Measurements from ENCODE around the gene SPTBN1.

SPTBN1 gene

DNA sequence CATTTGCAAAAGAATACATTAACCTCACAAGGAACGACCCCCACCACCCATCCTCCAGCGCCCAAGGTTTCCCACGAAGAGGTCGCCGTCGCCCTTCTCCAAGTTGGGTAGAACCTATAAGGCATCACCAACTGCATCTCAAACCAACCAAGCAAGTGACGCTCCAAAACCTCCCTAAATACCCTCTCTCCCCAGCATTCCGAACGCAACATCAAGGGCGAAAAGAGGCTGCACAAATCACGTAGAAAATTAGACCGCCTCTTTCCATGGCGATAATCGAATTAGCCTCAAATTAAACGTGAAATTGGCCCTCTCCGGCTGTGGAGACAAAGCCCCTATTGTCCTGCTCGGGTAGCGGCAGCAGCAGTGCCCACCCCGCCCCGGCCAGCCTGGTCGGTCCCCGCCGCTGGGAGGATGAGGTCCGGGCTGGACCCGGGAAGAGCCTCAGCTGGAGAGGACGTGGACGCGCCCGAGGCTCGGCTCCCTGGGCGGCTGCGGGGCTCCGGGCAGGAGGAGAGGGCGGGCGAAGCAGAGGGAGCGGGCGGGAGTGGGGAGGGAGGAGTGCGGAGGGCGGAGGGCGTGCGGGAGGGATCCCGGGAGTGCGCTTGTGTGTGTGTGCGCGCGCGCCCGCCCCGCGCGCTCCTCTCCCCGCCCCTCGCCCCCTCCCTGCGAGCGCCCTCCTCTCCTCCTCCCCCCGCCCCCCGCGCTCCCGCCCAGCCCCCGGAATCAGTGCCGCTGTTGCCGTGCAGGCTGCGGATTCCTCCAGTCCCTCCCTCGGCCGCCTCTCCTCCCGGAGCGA is at the start of gene SPTBN1:
SPTBN1 (plus strand) TSS at position 765 of the 799 bp plus-strand sequence. CDS start 70,092 bp downstream, outside the sequence.
- DNase-seq (ENCODE audit: low read depth in 3 of 3), result peak in 1 of 3 donors; percentile 25

DNA sequence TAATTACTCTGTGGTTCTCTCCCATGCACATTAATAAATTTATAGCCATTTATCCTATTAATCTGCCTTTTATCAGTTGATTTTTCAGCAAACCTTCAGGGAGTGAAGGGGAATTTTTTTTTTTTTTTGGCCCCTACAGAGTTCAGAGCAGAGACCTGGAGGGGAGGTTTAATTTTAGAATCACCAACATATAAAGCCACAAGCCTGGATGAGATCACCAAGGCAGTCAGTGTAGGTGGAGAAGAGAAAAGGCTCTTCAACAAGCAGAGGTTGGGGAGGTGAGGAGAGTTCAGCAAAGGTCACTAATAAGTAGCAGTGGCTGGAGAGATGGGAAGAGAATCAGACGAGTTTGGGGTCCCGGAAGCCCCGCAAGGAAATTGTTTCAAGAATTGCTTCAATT is 48.4 kb upstream of the SPTBN1 start:
- DNase-seq (ENCODE audit: low read depth in 3 of 3), result no peak

DNA sequence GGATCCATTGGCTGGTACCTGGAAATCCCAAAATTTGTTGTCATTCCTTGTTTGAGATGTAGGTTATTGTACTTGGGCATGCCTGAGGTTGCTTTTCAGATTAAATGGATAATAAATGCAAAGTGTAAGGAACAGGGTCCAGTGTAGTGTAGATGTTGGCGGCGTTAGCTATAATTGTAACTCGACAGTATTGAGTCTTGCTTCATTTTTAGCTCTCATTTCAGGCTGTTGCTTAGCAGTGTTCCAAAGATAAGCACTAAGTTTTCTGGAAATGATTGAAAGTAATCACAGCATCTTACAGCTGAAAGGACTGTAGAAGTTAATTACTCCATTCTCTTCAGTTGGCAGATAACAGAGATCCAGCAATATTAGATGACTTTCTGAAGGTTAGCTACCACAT is 47.8 kb upstream of the SPTBN1 start:
- no peak for DNase-seq (ENCODE audit: low read depth in 3 of 3)

DNA sequence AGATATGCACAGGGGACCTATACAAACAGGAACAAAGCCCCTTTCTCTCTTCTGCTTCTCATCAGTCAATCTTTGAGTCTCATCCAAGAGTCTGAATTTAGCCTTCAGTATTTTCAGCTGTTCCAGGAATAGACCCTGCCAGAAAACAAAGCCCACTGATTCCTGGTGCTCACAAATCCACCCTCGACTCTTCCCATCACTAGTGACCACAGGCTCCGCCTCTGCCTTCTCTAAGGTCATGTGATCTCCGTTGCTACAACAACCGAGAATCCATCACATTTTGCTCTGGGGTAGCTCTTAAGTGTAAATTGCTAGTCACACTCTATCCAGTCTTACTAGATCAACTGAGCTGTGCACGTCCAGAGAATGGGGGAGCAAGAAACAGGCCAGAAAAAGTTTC is 46.4 kb upstream of the SPTBN1 start:
- no peak for DNase-seq (ENCODE audit: low read depth in 3 of 3)

DNA sequence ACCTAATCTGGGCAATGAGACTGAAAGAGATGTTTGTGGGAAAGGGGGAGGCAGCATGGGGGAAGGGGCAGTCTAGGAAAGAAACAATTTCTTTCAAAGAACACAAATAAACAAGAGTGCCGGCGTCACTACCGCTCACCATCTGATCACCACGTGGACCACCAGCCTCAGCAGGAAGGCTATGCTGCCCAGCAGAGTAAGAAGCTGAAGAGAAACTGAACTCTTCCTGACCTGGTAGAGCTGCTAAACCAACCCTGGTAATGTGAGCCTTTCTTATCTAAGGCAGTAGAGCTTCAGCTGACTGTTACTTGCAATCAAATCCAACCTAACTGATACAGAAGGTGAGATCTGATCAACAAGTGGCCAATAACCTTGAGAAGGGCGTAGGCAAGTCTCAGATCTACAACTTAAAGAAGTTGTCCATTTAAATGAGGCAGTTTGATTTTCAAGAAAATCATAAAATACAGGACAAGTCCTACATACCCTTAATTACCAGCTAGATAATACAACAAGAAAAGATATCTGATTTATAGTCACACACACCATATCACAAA is 44.2 kb upstream of the SPTBN1 start:
- no peak for DNase-seq (ENCODE audit: low read depth in 3 of 3)

DNA sequence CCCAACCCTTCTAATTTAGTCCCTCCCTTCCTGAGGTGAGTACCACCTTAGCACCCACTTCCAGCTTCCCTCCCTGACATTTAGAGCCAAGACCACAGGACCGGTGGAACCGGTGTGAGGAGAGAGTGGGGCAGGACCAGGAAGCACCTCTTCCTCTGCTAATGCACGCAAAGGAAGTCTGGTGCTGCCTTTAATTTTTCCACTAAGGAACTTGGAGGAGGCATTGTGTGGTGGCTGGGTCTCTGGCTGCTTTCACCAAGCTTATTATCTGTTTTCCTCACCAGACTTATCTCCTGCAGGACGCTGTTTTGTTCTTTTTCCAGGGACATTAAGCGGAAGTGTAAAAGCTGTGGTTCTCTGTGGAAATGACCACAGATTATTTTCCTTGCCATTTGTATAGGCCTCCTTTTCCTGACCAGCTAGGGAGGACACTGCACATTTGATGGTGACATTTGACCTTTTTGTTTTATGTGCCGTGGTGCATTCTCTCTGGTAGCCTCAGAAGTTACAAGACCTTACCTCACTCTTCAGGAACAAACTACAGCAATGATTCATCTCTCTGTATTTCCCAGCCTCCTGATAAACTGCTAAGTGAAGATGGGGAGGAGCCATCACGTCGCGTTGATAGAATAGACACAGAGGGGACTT is 39.8 kb upstream of the SPTBN1 start:
- DNase-seq (ENCODE audit: low read depth in 3 of 3), result no peak

DNA sequence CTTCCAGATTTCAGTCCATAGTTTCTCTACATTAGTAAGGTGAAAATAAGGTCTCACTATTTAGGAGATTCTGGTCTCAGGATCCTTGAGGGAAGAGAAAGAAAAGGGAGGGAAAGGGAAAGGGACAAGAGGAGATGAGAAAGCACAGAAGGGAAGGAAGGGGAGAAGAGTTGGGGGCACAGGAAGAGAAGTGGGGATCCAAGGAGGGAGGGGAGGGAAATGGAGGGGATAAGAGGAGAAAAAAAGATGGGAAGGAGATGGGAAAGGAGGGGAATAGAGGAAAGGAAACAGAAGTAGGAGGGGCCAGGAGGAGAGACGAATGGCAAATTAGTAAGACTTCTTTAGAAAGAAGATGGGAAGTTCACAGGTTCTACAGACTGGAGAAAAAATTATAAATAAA is 39.2 kb upstream of the SPTBN1 start:
- no peak for DNase-seq (ENCODE audit: low read depth in 3 of 3)

DNA sequence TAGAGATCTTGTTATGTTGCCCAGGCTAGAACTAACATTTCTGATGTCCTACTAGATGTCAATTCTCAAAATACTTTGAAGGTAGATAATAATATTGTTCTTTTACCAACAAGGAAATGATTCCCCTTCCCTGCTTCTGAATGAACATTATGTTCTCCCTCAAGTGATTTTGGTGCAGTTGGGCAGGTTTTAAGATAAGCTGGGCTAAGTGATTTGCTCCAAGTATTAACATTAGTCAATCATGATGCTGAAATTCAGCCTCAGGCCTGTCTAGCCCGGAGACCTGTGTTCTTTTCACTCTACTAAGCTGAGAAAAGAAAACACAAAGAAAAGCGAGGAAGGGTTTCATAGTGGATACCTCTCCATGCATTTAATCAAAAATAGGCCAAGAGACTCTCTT is 38.5 kb upstream of the SPTBN1 start:
- no peak for DNase-seq (ENCODE audit: low read depth in 3 of 3)

DNA sequence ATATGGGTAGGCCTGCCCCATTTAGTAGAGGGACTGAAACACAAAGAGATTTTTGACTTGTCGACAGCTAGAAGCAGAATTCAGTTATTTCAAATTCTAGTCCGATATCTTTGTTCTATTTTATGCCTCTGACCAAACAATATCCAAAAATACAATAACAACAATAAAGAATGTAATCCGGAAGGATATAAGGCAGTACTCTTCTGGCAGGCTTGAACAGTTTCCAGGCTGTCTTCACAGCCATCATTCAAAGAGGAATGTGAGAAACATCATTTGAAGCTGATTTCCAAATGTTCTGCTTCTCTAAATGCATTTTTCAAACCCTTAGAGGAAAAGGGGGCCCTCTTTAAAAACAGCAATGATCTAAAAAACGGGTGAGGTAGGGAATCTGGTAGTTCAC is 36.7 kb upstream of the SPTBN1 start:
- no peak for DNase-seq (ENCODE audit: low read depth in 3 of 3)

DNA sequence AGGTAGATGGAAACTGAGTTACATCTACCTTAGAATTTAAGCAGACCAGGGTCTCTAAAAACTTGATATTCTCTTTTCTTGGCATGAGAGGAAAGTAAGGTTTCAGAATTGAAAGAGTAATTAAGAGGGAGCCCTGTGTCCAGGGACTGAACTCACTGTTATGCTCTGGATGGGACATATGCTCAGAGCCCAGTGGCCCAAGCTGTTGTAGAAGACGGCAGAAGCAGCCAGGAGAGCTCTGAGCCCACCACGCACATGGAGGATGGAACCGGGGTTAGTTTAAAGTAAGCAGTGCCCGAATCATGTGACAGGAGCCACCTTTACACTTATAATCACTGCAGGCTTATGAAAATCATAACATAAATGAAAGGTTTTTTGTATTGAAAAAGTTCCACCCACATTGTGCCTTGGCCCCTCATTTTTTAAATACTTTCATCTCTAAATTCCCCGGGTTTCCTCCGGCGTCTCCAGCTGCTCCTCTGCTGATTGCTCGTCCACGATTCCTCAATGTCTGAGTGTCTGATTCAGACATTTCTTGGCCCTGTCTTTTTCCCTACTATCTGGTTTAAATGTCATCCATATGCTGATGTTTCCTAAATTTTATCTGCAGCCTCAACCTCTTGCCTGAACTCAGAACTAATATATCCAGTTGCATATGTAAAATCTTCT is 36.1 kb upstream of the SPTBN1 start:
- DNase-seq (ENCODE audit: low read depth in 3 of 3), result no peak

DNA sequence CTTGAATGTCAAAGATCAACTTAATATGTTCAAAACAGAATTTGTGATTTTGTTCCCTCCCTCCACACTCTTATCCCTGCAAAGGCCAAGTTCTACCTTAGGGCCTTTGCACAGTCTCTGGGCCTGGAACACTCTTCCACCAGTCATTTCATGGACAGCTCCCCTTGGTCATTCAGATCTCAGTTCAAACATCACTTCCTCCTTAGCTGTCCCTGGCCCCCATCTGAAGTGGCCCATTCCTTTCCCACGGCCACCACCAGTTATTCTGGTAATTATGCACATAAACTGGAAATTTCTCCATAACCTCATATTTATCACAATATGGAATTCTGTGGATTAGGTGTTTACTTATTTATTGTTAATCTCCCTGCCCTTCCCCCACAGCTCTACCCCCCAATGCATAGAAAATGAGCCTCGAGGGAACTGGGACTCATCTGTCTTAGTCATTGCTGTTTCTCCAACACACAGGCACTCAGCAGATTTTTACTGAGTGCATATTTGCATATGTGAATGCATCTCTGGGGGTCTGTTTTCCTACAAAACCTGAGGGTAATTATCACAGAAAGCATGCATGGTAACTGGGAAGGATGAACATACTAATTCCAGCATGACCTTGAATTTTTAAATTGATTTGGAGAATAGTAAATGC is 35.5 kb upstream of the SPTBN1 start:
- DNase-seq (ENCODE audit: low read depth in 3 of 3), result no peak

DNA sequence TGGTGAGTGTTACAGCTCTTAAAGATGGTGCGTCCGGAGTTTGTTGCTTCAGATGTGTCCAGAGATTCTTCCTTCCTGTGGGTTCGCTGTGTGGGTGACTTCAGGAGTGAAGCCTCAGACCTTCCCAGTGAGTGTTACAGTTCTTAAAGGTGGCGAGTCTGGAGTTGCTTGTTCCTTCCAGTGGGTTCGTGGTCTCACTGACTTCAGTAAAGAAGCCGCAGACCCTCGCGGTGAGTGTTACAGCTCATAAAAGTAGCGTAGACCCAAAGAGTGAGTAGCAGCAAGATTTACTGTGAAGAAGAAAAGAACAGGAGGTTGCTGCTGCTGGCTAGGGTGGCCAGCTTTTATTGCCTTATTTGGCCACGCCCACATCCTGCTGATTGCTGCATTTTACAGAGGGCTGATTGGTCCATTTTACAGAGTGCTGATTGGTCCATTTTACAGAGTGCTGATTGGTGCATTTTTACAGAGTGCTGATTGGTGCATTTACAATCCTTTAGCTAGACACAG is 34.0 kb upstream of the SPTBN1 start:
- DNase-seq (ENCODE audit: low read depth in 3 of 3), result peak; percentile 5 to 30 (median 18)

DNA sequence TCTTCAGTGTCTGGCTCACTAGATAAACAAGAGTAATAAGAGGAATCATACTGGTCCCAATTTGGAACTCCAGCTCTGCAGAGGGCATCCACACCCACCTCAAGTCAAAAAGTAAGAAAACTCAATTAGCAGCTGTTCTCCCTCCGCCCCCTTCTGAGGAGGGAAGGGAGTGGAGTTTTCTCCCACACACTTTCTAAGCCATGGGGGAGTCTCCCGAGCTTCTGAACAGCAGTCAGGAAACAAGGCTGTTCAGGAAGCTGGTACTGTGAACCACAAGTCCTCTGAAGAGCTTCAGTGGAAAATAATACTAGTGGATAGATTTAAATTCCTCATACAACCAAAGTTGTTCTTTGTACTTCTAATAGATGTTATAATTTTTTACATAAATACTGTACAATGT is 32.9 kb upstream of the SPTBN1 start:
- no peak for DNase-seq (ENCODE audit: low read depth in 3 of 3)

DNA sequence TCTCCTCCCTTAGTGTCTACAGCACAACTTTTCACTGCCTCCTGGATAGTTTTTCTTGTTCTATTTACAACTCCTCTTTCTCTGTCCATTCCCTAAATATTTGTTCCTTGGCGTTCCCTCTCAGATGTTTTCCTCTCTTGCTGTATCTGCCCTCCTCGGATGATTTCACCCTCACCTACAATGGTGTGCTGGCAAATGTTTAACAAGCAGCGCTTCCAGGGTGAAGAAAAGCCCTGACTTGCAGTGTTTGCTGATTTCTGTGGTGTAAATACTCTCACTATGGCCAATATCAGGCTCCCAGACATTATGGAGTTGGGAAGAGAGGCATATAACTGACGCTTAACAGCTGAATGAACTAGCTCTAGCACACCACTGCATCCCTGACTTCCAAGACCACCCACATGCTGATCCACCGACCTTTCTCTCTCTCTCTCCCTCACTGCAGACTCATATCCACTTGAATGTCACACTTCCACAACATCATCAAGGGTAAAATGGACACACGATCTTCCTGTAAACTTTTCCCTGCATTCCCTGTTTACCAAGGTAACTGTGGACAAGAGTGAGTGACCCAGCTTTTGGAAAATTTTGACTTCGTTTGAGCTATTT is 31.5 kb upstream of the SPTBN1 start:
- DNase-seq (ENCODE audit: low read depth in 3 of 3), result no peak

DNA sequence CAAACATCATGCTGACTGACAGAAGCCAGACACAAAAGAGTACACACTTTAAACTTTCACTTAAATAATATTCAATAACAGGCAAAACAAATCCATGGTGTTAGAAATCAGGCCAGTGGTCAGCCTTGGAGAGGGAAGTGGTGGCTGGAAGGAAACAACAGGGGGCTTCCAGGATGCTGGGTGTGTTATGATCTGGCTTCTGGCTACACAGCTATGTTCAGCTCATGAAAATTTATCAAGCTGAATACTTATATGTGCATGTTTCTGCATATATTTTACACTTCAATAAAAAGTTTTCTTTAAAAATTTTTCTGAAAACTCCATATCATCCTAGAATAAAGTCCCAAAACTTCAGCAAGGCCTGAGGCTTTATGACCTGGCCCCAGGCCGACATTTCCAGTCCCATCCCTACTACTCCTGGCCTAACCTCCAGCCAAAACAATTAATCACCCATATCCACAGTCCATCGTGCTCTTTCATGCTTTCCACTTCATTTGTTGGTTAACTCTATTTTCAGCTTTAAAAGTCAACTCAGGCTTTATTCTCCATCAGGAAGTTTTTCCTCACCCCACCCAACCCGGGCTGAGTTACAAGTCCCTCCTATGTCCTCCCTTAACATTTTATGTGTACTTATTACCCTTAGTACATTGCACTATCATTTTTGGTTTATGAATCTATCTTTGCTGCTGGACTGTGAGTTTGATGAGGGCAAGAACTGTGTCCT is 27.9 kb upstream of the SPTBN1 start:
- DNase-seq (ENCODE audit: low read depth in 3 of 3), result no peak

DNA sequence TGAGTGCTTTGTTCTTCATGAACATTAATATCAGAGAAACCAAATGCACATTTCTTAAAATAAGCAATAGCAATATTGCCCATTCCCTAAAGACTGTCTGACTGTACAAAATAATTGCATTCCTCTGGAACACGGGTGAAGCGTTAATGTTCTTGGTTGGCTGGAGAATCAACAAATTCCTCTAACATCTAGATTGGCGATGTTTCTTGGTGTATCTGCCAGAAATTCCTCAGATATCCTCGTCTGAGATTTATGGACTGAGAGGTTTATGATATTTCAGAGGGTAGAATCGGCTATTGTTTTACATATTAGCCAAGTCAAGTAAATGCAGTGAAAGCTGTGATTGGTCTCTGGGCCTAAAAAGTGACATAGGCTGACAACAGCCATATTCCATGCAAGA is 27.1 kb upstream of the SPTBN1 start:
- no peak for DNase-seq (ENCODE audit: low read depth in 3 of 3)

DNA sequence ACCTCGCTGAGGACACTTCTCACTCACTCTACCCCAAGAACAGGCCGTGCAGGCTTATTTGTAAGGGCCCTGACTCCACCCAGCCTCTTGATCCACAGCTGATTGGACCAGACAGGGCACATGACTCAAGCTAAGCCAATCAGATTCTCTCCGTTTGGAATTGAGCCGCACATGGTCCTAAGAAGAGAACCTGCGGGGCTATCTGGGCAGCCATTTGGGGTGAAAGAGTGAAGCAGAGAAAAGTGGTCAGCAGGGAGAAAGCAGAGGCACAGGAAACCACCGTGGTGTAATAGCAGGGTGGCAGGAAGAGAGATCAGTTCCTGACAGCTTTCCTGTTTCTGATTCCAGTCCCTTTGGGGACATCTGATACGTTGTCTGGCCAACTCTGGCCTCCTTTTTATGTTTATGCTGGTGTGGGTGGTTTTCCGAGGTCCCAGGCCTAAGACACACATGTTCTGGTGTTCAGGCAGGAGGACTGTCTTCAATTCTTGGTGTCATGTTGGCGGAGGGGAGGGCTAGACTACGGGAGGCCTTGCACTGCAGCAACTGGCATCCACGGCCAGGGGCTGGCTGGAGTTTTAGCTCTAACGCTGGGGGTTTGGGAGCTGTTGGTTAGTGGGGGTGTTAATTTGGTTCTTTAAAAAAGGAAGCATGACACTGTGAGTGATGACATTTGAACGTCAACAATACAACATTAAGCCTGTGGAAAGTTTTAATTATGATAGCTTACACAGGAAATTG is 26.1 kb upstream of the SPTBN1 start:
- DNase-seq (ENCODE audit: low read depth in 3 of 3), result no peak

DNA sequence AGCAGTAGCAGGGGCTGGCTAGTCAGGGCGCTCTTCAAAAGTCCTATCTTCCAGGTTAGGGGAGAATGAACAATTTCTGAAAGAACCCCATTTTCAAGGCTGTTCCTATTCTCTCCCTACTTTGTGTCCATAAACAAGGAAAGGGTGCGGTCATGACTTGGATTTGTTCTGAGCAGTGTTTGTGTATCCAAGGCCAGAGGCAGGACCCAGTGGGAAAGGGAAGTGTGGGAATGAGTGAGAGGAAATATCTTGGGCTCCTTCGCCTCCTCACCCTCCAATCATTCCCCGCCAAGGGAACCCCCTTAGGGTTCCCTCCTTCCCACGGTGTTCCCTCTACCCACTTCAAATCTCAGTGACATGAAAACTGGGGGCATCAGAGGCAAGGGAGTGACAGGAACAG is 25.5 kb upstream of the SPTBN1 start:
- DNase-seq (ENCODE audit: low read depth in 3 of 3), result no peak

DNA sequence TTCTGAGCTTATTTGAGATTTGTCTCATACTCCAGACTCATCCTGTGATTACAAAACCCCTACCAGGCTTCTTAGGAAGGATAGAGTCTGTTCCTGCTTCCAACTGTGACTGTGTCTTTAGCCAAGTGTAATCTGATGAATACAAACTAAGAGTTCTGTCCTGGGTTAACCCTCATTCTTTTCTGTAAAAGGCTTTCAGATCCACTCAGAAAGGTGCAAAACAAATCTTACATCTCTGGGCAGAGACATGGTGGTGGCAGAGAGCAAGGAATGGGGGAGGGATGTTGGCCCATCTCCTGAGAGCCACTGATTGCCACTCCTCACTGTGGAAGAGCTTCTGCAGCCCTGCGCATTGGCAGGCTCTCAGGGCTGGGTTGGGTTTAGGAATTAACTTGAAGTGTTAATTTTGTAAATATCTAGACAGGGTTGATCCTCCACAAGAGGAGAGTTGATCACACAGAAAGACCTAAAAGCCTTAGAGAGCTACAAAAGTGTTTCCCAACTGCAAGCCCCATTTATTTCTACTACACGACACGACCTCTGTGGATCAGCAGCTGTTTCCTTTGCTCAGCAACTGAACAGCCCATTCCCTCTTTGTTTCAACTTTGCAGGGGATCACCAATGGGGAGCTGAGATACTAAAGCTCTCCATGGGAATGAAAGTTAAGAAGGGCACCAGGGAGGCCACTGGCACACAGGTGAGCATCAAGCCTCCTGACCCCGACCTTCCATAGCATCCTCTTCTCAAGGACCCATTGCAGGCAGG is 23.7 kb upstream of the SPTBN1 start:
- DNase-seq (ENCODE audit: low read depth in 3 of 3), result no peak

Data from stimulated activated CD4-positive, alpha-beta T cell treated with anti-CD3 and anti-CD28 coated beads, TNF-alpha, amount 100 ng/mL, for 48 hours (primary cell).